Smooth muscle cell (in vitro differentiated cells): ENCODE data around the gene FAM222A. TPM values are rescaled to one million over a fixed set of nuclear protein-coding genes. Genes with fewer than 3 reads are reported as not detected.

Source experiments
- DNase-seq: peaks from one replicate; lab custom pipeline; 2025; ENCODE audit not compliant: unreplicated experiment; lab: John Stamatoyannopoulos, UW
- H2AFZ ChIP-seq: fragments of 200-600 bp; sonication (generic); 2 replicates; pipeline ENCODE4 v1.6.0; 2016; ENCODE audit warnings: antibody characterized with exemption, low read depth, mild to moderate bottlenecking
- H3F3A ChIP-seq: fragments of 200-600 bp; sonication (generic); 2 replicates; pipeline ENCODE4 v1.6.0; 2017; ENCODE audit warnings: antibody characterized with exemption, low read depth
- H3K27ac ChIP-seq: fragments of 200-600 bp; sonication (generic); 2 replicates; pipeline ENCODE4 v1.5.1; 2016; ENCODE audit warnings: low read depth, mild to moderate bottlenecking
- H3K27me3 ChIP-seq: fragments of 200-600 bp; sonication (generic); 2 replicates; pipeline ENCODE4 v1.6.1; 2016; ENCODE audit warnings: low read depth, mild to moderate bottlenecking
- H3K36me3 ChIP-seq: fragments of 200-600 bp; sonication (generic); 2 replicates; pipeline ENCODE4 v1.5.1; 2016; ENCODE audit warnings: low read depth
- H3K4me1 ChIP-seq: fragments of 200-600 bp; sonication (generic); 2 replicates; pipeline ENCODE4 v1.5.1; 2016; ENCODE audit warnings: low read depth
- H3K4me2 ChIP-seq: fragments of 200-600 bp; sonication (generic); 2 replicates; pipeline ENCODE4 v1.6.0; 2016; ENCODE audit warnings: mild to moderate bottlenecking
- H3K4me3 ChIP-seq: fragments of 200-600 bp; sonication (generic); 2 replicates; pipeline ENCODE4 v1.5.1; 2016; ENCODE audit warnings: mild to moderate bottlenecking
- H3K79me2 ChIP-seq: fragments of 200-600 bp; sonication (generic); 2 replicates; pipeline ENCODE4 v1.6.0; 2016; ENCODE audit warnings: low read depth, mild to moderate bottlenecking
- H3K9ac ChIP-seq: fragments of 200-600 bp; sonication (generic); 2 replicates; pipeline ENCODE4 v1.6.0; 2016; ENCODE audit warnings: low read depth
- H3K9me3 ChIP-seq: fragments of 200-600 bp; sonication (generic); replicated peaks from 2 replicates; pipeline ENCODE4 v1.5.1; 2016; ENCODE audit warnings: low read depth
- H4K20me1 ChIP-seq: fragments of 200-600 bp; sonication (generic); 2 replicates; pipeline ENCODE4 v1.6.0; 2016; ENCODE audit warnings: low read depth
- CTCF ChIP-seq: fragments of 200-600 bp; sonication (generic); IDR thresholded peaks from 2 replicates; pipeline ENCODE4 v1.5.1; 2017; ENCODE audit warnings: borderline replicate concordance, mild to moderate bottlenecking, antibody characterized with exemption; ENCODE audit not compliant: insufficient read depth, poor library complexity, severe bottlenecking
- WGBS: methylation state at CpG from one replicate; pipeline ENCODE4 v1.1.7; 2016; ENCODE audit warnings: low lambda C conversion rate; 5-methylcytosine and 5-hydroxymethylcytosine counted together
- polyA plus RNA-seq: library from polyadenylated mRNA; unstranded; fragments of >200 nt; fragmentation: Nextera tagmentation; extraction: Ambion mirVana; gene quantifications from 2 replicates; pipeline ENCODE4 v1.2.1, GENCODE V29; 2016
- total RNA-seq: library from RNA; depleted of rRNA; stranded (reverse); fragments of >200 nt; gene quantifications from 2 replicates; pipeline ENCODE4 v1.2.3, GENCODE V29; 2014

Gene FAM222A
- total and polyA plus RNA-seq, 2 experiments from 2014 or later: 0.85 to 1.7 TPM

- H3K27me3 ChIP-seq: no peaks in the 10 kb centered on the region
- no peak overlapping the region for H2AFZ ChIP-seq
- 86% methylated on average over 12 of the region's 12 CpGs for WGBS
- no peaks in the 10 kb centered on the region for H3F3A ChIP-seq
- no peaks in the 10 kb centered on the region for H4K20me1 ChIP-seq
- H3K4me1 ChIP-seq: no peaks in the 10 kb centered on the region
- no peak overlapping the region for H3K4me3 ChIP-seq
- no peak overlapping the region for H3K27ac ChIP-seq
- no peak overlapping the region for H3K9ac ChIP-seq
- H3K79me2 ChIP-seq: no peaks in the 10 kb centered on the region
- H3K4me2 ChIP-seq: no peak overlapping the region
- TF ChIP-seq CTCF: no peak
- no peaks in the 10 kb centered on the region for H3K9me3 ChIP-seq
- no peak for DNase-seq
- H3K36me3 ChIP-seq: no peaks in the 10 kb centered on the region
Observed at GRCh38 chr12:109766251-109766778, 52.7 kb downstream of the FAM222A start.

GRCh38 chr12:109767456-109767855 lies 53.8 kb downstream of the FAM222A start:
- Histone ChIP-seq H4K20me1 (no peaks in the 10 kb centered on the region), H3K36me3 (no peaks in the 10 kb centered on the region), H2AFZ (no peak overlapping the region), H3K9me3 (no peaks in the 10 kb centered on the region), H3F3A (no peaks in the 10 kb centered on the region), H3K9ac (no peak overlapping the region), H3K4me1 (no peaks in the 10 kb centered on the region), H3K4me3 (no peak overlapping the region), H3K27me3 (no peaks in the 10 kb centered on the region), H3K27ac (no peak overlapping the region), H3K4me2 (no peak overlapping the region), H3K79me2 (no peaks in the 10 kb centered on the region)
- no peak for TF ChIP-seq CTCF
- DNase-seq: no peak
- WGBS: 80% methylated on average over 4 of the region's 4 CpGs

GRCh38 chr12:109767991-109768900 lies 54.6 kb downstream of the FAM222A start:
- no peaks in the 10 kb centered on the region for H3K79me2 ChIP-seq
- H3K27ac ChIP-seq: no peak overlapping the region
- no peaks in the 10 kb centered on the region for H3K4me1 ChIP-seq
- H2AFZ ChIP-seq: no peak overlapping the region
- H3K4me2 ChIP-seq: no peak overlapping the region
- TF ChIP-seq CTCF: no peak
- WGBS: 96% methylated on average over 54 of the region's 54 CpGs
- H3K36me3 ChIP-seq: no peaks in the 10 kb centered on the region
- H3K9ac ChIP-seq: no peak overlapping the region
- DNase-seq: no peak
- no peaks in the 10 kb centered on the region for H3K9me3 ChIP-seq
- no peaks in the 10 kb centered on the region for H4K20me1 ChIP-seq
- no peaks in the 10 kb centered on the region for H3F3A ChIP-seq
- no peak overlapping the region for H3K4me3 ChIP-seq
- H3K27me3 ChIP-seq: no peaks in the 10 kb centered on the region
